ENCODE data around the gene TSKS.

TSKS gene

GRCh38 chr19:49801966-49802661 is 39.0 kb upstream of the TSKS start:
- Histone ChIP-seq H3K4me2 (no peak overlapping the region), H3K9ac (no peak overlapping the region), H3K27ac (no peak overlapping the region), H2AFZ (ENCODE audit: low read depth) (no peak overlapping the region), H3K4me1 (ENCODE audit: low read depth, poor library complexity, severe bottlenecking) (no peaks in the 10 kb centered on the region), H3K27me3 (ENCODE audit: insufficient read depth, low read depth) (no peaks in the 10 kb centered on the region), H3K36me3 (ENCODE audit: insufficient read depth) (no peaks in the 10 kb centered on the region), H4K20me1 (ENCODE audit: insufficient read depth) (no peaks in the 10 kb centered on the region), H3K4me3 (IDR thresholded peaks at IDR 0.05; ENCODE audit: insufficient read depth, low read depth, low read length) (no peak overlapping the region), H3K79me2 (ENCODE audit: insufficient read depth, low read depth) (no peaks in the 10 kb centered on the region)
- TF ChIP-seq, protein P1, sequence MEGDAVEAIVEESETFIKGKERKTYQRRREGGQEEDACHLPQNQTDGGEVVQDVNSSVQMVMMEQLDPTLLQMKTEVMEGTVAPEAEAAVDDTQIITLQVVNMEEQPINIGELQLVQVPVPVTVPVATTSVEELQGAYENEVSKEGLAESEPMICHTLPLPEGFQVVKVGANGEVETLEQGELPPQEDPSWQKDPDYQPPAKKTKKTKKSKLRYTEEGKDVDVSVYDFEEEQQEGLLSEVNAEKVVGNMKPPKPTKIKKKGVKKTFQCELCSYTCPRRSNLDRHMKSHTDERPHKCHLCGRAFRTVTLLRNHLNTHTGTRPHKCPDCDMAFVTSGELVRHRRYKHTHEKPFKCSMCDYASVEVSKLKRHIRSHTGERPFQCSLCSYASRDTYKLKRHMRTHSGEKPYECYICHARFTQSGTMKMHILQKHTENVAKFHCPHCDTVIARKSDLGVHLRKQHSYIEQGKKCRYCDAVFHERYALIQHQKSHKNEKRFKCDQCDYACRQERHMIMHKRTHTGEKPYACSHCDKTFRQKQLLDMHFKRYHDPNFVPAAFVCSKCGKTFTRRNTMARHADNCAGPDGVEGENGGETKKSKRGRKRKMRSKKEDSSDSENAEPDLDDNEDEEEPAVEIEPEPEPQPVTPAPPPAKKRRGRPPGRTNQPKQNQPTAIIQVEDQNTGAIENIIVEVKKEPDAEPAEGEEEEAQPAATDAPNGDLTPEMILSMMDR (conservative IDR thresholded peaks at IDR 0.05; ENCODE audit: low read depth, low read length): no peak

GRCh38 chr19:49801401-49801888 is 38.3 kb upstream of the TSKS start:
- H4K20me1 ChIP-seq (ENCODE audit: insufficient read depth): no peaks in the 10 kb centered on the region
- no peaks in the 10 kb centered on the region for H3K36me3 ChIP-seq (ENCODE audit: insufficient read depth)
- no peaks in the 10 kb centered on the region for H3K4me1 ChIP-seq (ENCODE audit: low read depth, poor library complexity, severe bottlenecking)
- no peaks in the 10 kb centered on the region for H3K79me2 ChIP-seq (ENCODE audit: insufficient read depth, low read depth)
- no peak overlapping the region for H2AFZ ChIP-seq (ENCODE audit: low read depth)
- TF ChIP-seq, protein P1 (conservative IDR thresholded peaks at IDR 0.05; ENCODE audit: low read depth, low read length): no peak
- no peak overlapping the region for H3K4me3 ChIP-seq (IDR thresholded peaks at IDR 0.05; ENCODE audit: insufficient read depth, low read depth, low read length)
- H3K9ac ChIP-seq: no peak overlapping the region
- H3K27me3 ChIP-seq (ENCODE audit: insufficient read depth, low read depth): no peaks in the 10 kb centered on the region
- H3K27ac ChIP-seq: no peak overlapping the region
- no peak overlapping the region for H3K4me2 ChIP-seq

DNA sequence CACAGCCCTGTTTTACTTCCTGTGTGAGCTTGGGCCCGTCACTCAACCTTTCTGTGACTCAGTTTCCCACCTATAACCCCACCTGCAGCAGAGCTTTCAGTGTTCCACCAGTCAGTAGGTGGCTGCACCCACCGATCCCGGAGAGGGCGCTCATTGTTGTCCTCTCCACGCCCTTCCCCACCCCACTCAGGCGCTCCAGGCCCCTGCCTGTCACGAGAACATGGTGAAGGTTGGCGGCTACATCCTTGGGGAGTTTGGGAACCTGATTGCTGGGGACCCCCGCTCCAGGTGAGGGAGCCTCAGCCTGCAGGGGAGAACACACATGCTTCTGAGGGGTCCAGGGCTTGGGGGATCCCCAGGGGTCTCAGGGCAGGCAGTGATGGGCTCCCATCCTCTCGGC is 37.7 kb upstream of the TSKS start:
- TF ChIP-seq, protein P1 (conservative IDR thresholded peaks at IDR 0.05; ENCODE audit: low read depth, low read length): no peak
- no peaks in the 10 kb centered on the region for H3K36me3 ChIP-seq (ENCODE audit: insufficient read depth)
- no peaks in the 10 kb centered on the region for H4K20me1 ChIP-seq (ENCODE audit: insufficient read depth)

DNA sequence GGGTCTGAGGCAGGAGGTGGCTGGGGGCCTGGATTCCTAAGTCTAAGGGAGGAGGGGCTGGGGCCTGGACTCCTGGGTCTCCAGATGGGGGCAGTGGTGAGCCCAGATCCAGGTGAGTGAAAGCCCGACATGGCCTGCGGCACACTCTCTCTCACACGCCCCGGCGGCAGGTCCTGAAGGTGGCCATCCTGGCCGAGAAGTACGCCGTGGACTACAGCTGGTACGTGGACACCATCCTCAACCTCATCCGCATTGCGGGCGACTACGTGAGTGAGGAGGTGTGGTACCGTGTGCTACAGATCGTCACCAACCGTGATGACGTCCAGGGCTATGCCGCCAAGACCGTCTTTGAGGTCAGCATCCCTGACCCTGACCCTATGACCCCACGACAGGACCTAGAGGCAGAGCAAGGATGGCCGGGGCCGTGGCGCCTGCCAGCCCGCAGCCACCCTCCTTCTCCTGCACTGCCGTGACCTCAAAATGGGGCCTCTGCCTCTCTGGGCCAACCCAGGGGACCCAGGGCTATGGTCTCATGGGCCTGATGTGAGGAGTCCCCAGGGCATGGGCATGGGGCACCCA is 36.8 kb upstream of the TSKS start:
- TF ChIP-seq, protein P1 (conservative IDR thresholded peaks at IDR 0.05; ENCODE audit: low read depth, low read length): no peak
- no peak overlapping the region for H2AFZ ChIP-seq (ENCODE audit: low read depth)
- no peaks in the 10 kb centered on the region for H3K4me1 ChIP-seq (ENCODE audit: low read depth, poor library complexity, severe bottlenecking)
- no peaks in the 10 kb centered on the region for H3K79me2 ChIP-seq (ENCODE audit: insufficient read depth, low read depth)
- no peaks in the 10 kb centered on the region for H3K27me3 ChIP-seq (ENCODE audit: insufficient read depth, low read depth)
- no peak overlapping the region for H3K9ac ChIP-seq
- no peak overlapping the region for H3K27ac ChIP-seq
- H3K4me3 ChIP-seq (IDR thresholded peaks at IDR 0.05; ENCODE audit: insufficient read depth, low read depth, low read length): no peak overlapping the region
- H3K36me3 ChIP-seq (ENCODE audit: insufficient read depth): no peaks in the 10 kb centered on the region
- no peak overlapping the region for H3K4me2 ChIP-seq
- H4K20me1 ChIP-seq (ENCODE audit: insufficient read depth): no peaks in the 10 kb centered on the region

More for the DNA sequence above, 37.7 kb upstream of the TSKS start:
- H2AFZ ChIP-seq (ENCODE audit: low read depth): no peak overlapping the region
- H3K4me2 ChIP-seq: no peak overlapping the region
- no peaks in the 10 kb centered on the region for H3K27me3 ChIP-seq (ENCODE audit: insufficient read depth, low read depth)
- no peak overlapping the region for H3K9ac ChIP-seq
- no peaks in the 10 kb centered on the region for H3K79me2 ChIP-seq (ENCODE audit: insufficient read depth, low read depth)
- H3K4me3 ChIP-seq (IDR thresholded peaks at IDR 0.05; ENCODE audit: insufficient read depth, low read depth, low read length): no peak overlapping the region
- H3K27ac ChIP-seq: no peak overlapping the region
- H3K4me1 ChIP-seq (ENCODE audit: low read depth, poor library complexity, severe bottlenecking): no peaks in the 10 kb centered on the region
